HFFc6 (cell line): ENCODE measurements around the gene ACVR1. TPM values are rescaled to one million over a fixed set of nuclear protein-coding genes. Genes with fewer than 3 reads are reported as not detected.

Experiments
- DNase-seq: peaks from one replicate; pipeline ENCODE4 v3.0.0-alpha.2; 2018
- H3K27ac Mint-ChIP-seq: 2 replicates; pipeline ENCODE4 v1.8.0; 2020; ENCODE audit warnings: mild to moderate bottlenecking, mixed read lengths
- H3K27me3 Mint-ChIP-seq: 2 replicates; pipeline ENCODE4 v1.8.0; 2021; ENCODE audit warnings: mild to moderate bottlenecking, moderate library complexity, mixed read lengths; ENCODE audit not compliant: insufficient read depth
- H3K36me3 Mint-ChIP-seq: 2 replicates; pipeline ENCODE4 v1.8.0; 2021; ENCODE audit warnings: low read depth, mixed read lengths
- H3K4me1 Mint-ChIP-seq: 2 replicates; pipeline ENCODE4 v1.8.0; 2020; ENCODE audit warnings: low read depth, mixed read lengths
- H3K4me3 Mint-ChIP-seq: 2 replicates; pipeline ENCODE4 v1.8.0; 2020; ENCODE audit warnings: mild to moderate bottlenecking, moderate library complexity, mixed read lengths
- H3K9me3 Mint-ChIP-seq: 2 replicates; pipeline ENCODE4 v1.8.0; 2020; ENCODE audit warnings: mild to moderate bottlenecking, mixed read lengths
- CTCF ChIP-seq: fragments of 200-600 bp; sonication (generic); IDR thresholded peaks from 2 replicates; pipeline ENCODE4 v1.5.0; 2021; ENCODE audit warnings: antibody characterized with exemption, mild to moderate bottlenecking
- total RNA-seq, 6 experiments: library from RNA; stranded (reverse); fragmentation: NEBNext Ultra II Directional; extraction: Animal tissue kit (Norgen Biotek cat#: 25700); gene quantifications; 2 replicates in 1 of 6; 3 replicates in 5 of 6; pipeline ENCODE4 v1.2.3, GENCODE V29; 2021

Gene ACVR1
- total RNA-seq, 6 experiments from 2014 or later: 37.5 to 48.4 (median 43.1) TPM

- no peak for DNase-seq
- Mint-ChIP-seq H3K4me1 (peaks cover 30% of the 10 kb centered on the region), H3K27me3 (no peaks in the 10 kb centered on the region), H3K9me3 (peaks cover 3% of the 10 kb centered on the region; the same call in 1 of the 2 replicates), H3K4me3 (no peak overlapping the region), H3K36me3 (peaks cover 38% of the 10 kb centered on the region), H3K27ac (no peak overlapping the region)
- TF ChIP-seq CTCF: no peak
These were observed 177.7 kb downstream of the ACVR1 start for GRCh38 chr2:157698430-157698829.

- peak; percentile 69 for DNase-seq
- H3K4me3 Mint-ChIP-seq: no peak overlapping the region
- TF ChIP-seq CTCF: no peak
- no peaks in the 10 kb centered on the region for H3K27me3 Mint-ChIP-seq
- peaks cover 47% of the 10 kb centered on the region for H3K4me1 Mint-ChIP-seq
- peak overlapping the region; percentile 62; the same call in 1 of the 2 replicates for H3K27ac Mint-ChIP-seq
- H3K36me3 Mint-ChIP-seq: peaks cover 18% of the 10 kb centered on the region
- H3K9me3 Mint-ChIP-seq: peaks cover under 1% of the 10 kb centered on the region; the same call in 1 of the 2 replicates
These were observed 180.1 kb downstream of the ACVR1 start for GRCh38 chr2:157696036-157696435.

GRCh38 chr2:157692768-157693167, 183.4 kb downstream of the ACVR1 start:
- TF ChIP-seq CTCF: no peak
- Mint-ChIP-seq H3K9me3 (no peaks in the 10 kb centered on the region; the same call in 1 of the 2 replicates), H3K27me3 (no peaks in the 10 kb centered on the region), H3K36me3 (peaks cover 17% of the 10 kb centered on the region; the same call in 1 of the 2 replicates), H3K4me3 (no peak overlapping the region), H3K4me1 (peaks cover 47% of the 10 kb centered on the region), H3K27ac (peak overlapping the region; percentile 43)
- peak; percentile 91 for DNase-seq

- H3K4me3 Mint-ChIP-seq: no peak overlapping the region
- H3K4me1 Mint-ChIP-seq: peaks cover 39% of the 10 kb centered on the region
- no peak overlapping the region for H3K27ac Mint-ChIP-seq
- no peak for TF ChIP-seq CTCF
- no peaks in the 10 kb centered on the region for H3K27me3 Mint-ChIP-seq
- DNase-seq: no peak
- no peaks in the 10 kb centered on the region; the same call in 1 of the 2 replicates for H3K9me3 Mint-ChIP-seq
- peaks cover 22% of the 10 kb centered on the region; the same call in 1 of the 2 replicates for H3K36me3 Mint-ChIP-seq
These were observed 184.4 kb downstream of the ACVR1 start for GRCh38 chr2:157691695-157692094.

- Mint-ChIP-seq H3K36me3 (peaks cover 25% of the 10 kb centered on the region; the same call in 1 of the 2 replicates), H3K27ac (no peak overlapping the region), H3K27me3 (no peaks in the 10 kb centered on the region), H3K9me3 (no peaks in the 10 kb centered on the region; the same call in 1 of the 2 replicates), H3K4me1 (peaks cover 33% of the 10 kb centered on the region), H3K4me3 (no peak overlapping the region)
- DNase-seq: no peak
- no peak for TF ChIP-seq CTCF
These were observed 185.0 kb downstream of the ACVR1 start for GRCh38 chr2:157691131-157691530.

Other genes with a start within 250 kb of the ACVR1 start
- under 1 TPM in 4 of 6 experiments, not detected in 2; 0.02 to 0.13 (median 0.05) TPM for gene ACVR1C, start 247.5 kb downstream of the ACVR1 start, total RNA-seq
- gene UPP2, start 225.5 kb upstream of the ACVR1 start, total RNA-seq: not detected